C4-2B (cell line): Measurements from ENCODE around the gene CUL9.

Experiments
- ZFX ChIP-seq: fragments of 450-650 bp; IDR thresholded peaks from 2 replicates; pipeline ENCODE4 v1.6.1; 2017
- TF ChIP-seq, protein P1 (sequence below): fragments of 450-650 bp; conservative IDR thresholded peaks from 2 replicates; pipeline ENCODE4 v1.5.1; 2017; ENCODE audit warnings: mild to moderate bottlenecking

DNA sequence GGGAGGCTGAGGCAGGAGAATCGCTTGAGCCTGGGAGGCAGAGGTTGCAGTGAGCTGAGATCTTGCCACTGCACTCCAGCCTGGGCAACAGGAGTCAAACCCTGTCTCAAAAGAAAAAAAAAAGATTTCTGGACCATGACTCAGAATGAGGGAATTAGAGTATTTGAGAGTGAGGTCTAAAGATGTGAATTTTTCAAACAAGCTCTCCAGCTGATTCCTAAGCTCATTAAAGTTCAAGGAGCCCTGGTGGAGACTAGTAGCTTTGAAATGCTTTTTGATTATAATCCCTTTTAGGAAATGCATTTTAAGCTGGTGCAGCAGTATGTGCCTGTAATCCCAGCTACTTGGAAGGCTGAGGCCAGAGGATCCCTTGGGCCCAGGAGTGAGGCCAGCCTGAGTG lies 32.7 kb upstream of the CUL9 start:
- TF ChIP-seq, protein P1, sequence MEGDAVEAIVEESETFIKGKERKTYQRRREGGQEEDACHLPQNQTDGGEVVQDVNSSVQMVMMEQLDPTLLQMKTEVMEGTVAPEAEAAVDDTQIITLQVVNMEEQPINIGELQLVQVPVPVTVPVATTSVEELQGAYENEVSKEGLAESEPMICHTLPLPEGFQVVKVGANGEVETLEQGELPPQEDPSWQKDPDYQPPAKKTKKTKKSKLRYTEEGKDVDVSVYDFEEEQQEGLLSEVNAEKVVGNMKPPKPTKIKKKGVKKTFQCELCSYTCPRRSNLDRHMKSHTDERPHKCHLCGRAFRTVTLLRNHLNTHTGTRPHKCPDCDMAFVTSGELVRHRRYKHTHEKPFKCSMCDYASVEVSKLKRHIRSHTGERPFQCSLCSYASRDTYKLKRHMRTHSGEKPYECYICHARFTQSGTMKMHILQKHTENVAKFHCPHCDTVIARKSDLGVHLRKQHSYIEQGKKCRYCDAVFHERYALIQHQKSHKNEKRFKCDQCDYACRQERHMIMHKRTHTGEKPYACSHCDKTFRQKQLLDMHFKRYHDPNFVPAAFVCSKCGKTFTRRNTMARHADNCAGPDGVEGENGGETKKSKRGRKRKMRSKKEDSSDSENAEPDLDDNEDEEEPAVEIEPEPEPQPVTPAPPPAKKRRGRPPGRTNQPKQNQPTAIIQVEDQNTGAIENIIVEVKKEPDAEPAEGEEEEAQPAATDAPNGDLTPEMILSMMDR = no peak
- no peak for TF ChIP-seq ZFX
